Liver (tissue), 9 donors: ENCODE measurements around the gene MISP3. TPM values are rescaled to one million over a fixed set of nuclear protein-coding genes. Genes with fewer than 3 reads are reported as not detected.

ENCODE experiments used
- DNase-seq: peaks from one replicate; pipeline ENCODE4 v3.0.0-alpha.2; 2017; ENCODE audit warnings: low spot score
- H3K27ac ChIP-seq, 2 donors: one replicate each; pipeline ENCODE4 v1.7.0; 2013; ENCODE audit warnings: inconsistent platforms in 2 of 2, low read length in 2 of 2, control low read depth in 1 of 2, low read depth in 1 of 2, mild to moderate bottlenecking in 1 of 2
- H3K27me3 ChIP-seq, 4 donors: one replicate each; pipeline versions ENCODE4 v1.6.1 to v1.7.0; 2013; ENCODE audit warnings: low read length in 3 of 4, inconsistent platforms in 1 of 4, mild to moderate bottlenecking in 1 of 4, moderate library complexity in 1 of 4; ENCODE audit not compliant: control insufficient read depth in 4 of 4, insufficient read depth in 4 of 4
- H3K36me3 ChIP-seq, 4 donors: one replicate each; pipeline versions ENCODE4 v1.6.1 to v1.7.0; 2013; ENCODE audit warnings: low read length in 3 of 4, mild to moderate bottlenecking in 3 of 4, low read depth in 1 of 4, moderate library complexity in 1 of 4; ENCODE audit not compliant: control insufficient read depth in 4 of 4, insufficient read depth in 3 of 4
- H3K4me1 ChIP-seq, 4 donors: one replicate each; pipeline versions ENCODE4 v1.6.1 to v1.7.0; 2013; ENCODE audit warnings: low read length in 3 of 4, mild to moderate bottlenecking in 3 of 4, moderate library complexity in 1 of 4; ENCODE audit not compliant: control insufficient read depth in 4 of 4, insufficient read depth in 4 of 4
- H3K4me3 ChIP-seq, 3 donors: one replicate each; pipeline versions ENCODE4 v1.6.1 to v1.7.0; 2013; ENCODE audit warnings: low read length in 3 of 3, control low read depth in 1 of 3, low read depth in 1 of 3, mild to moderate bottlenecking in 1 of 3
- H3K9ac ChIP-seq, 2 donors: one replicate each; pipeline ENCODE4 v1.7.0; 2013; ENCODE audit warnings: low read length in 2 of 2, mild to moderate bottlenecking in 2 of 2, moderate library complexity in 2 of 2, control low read depth in 1 of 2, low read depth in 1 of 2
- H3K9me3 ChIP-seq, 4 donors: one replicate each; pipeline versions ENCODE4 v1.6.1 to v1.7.0; 2013; ENCODE audit warnings: low read length in 3 of 4; ENCODE audit not compliant: control insufficient read depth in 4 of 4
- ATF3 ChIP-seq: IDR thresholded peaks from 2 replicates; pipeline ENCODE4 v1.6.1; 2016; ENCODE audit warnings: antibody characterized with exemption
- CTCF ChIP-seq: fragments of 150-350 bp; IDR thresholded peaks from 2 replicates; pipeline ENCODE4 v1.5.1; 2017; ENCODE audit warnings: improper control_type of control experiment, low read depth, low read length; ENCODE audit not compliant: missing input control
- FOXA1 ChIP-seq: IDR thresholded peaks from 2 replicates; pipeline ENCODE4 v1.6.1; 2016; ENCODE audit warnings: antibody characterized with exemption
- FOXA2 ChIP-seq: IDR thresholded peaks from 2 replicates; pipeline ENCODE4 v1.6.1; 2016; ENCODE audit warnings: antibody characterized with exemption
- GABPA ChIP-seq, 2 donors: IDR thresholded peaks in 1 of 2; conservative IDR thresholded peaks in 1 of 2; 2 replicates each; pipeline ENCODE4 v1.6.1; 2016; ENCODE audit warnings: antibody characterized with exemption in 2 of 2, mild to moderate bottlenecking in 1 of 2, moderate library complexity in 1 of 2
- HNF4A ChIP-seq, 2 donors: conservative IDR thresholded peaks; 2 replicates each; pipeline ENCODE4 v1.6.1; 2016; ENCODE audit warnings: antibody characterized with exemption in 2 of 2, mild to moderate bottlenecking in 2 of 2
- HNF4G ChIP-seq: IDR thresholded peaks from 2 replicates; pipeline ENCODE4 v1.6.1; 2016; ENCODE audit warnings: antibody characterized with exemption
- MAX ChIP-seq: IDR thresholded peaks from 2 replicates; pipeline ENCODE4 v1.6.1; 2016; ENCODE audit warnings: antibody characterized with exemption
- NR2F2 ChIP-seq: IDR thresholded peaks from 2 replicates; pipeline ENCODE4 v1.6.1; 2016; ENCODE audit warnings: antibody characterized with exemption
- RAD21 ChIP-seq, 2 donors: IDR thresholded peaks; 2 replicates each; pipeline ENCODE4 v1.6.1; 2016; ENCODE audit warnings: antibody characterized with exemption in 2 of 2, mild to moderate bottlenecking in 2 of 2
- REST ChIP-seq: IDR thresholded peaks from 2 replicates; pipeline ENCODE4 v1.6.1; 2016; ENCODE audit warnings: antibody characterized with exemption, mild to moderate bottlenecking
- SP1 ChIP-seq: IDR thresholded peaks from 2 replicates; pipeline ENCODE4 v1.6.1; 2018; ENCODE audit warnings: antibody characterized with exemption, mild to moderate bottlenecking
- TAF1 ChIP-seq: conservative IDR thresholded peaks from 2 replicates; pipeline ENCODE4 v1.6.1; 2016; ENCODE audit warnings: antibody characterized with exemption, mild to moderate bottlenecking
- YY1 ChIP-seq: IDR thresholded peaks from 2 replicates; pipeline ENCODE4 v1.6.1; 2016; ENCODE audit warnings: antibody characterized with exemption, mild to moderate bottlenecking
- ZBTB33 ChIP-seq: IDR thresholded peaks from 2 replicates; pipeline ENCODE4 v1.6.1; 2016; ENCODE audit warnings: antibody characterized with exemption
- WGBS: extraction: QIAGEN DNeasy Blood & Tissue Kit; methylation state at CpG from one replicate; pipeline ENCODE4 v1.1.7; 2013; 5-methylcytosine and 5-hydroxymethylcytosine counted together
- polyA plus RNA-seq, 2 donors: library from polyadenylated mRNA; stranded (reverse) in 1 of 2; unstranded in 1 of 2; fragments of 200-250 nt in 1 of 2; fragments of >200 nt in 1 of 2; fragmentation: Nextera tagmentation in 1 of 2; extraction: Ambion mirVana in 1 of 2; gene quantifications; one replicate each; pipeline versions ENCODE4 v1.2.1 to v1.2.3, GENCODE V29; 2013 to 2015
- total RNA-seq, 2 donors: library from RNA; depleted of rRNA; stranded (reverse); fragments of >200 nt; gene quantifications; one replicate each; pipeline ENCODE4 v1.2.3, GENCODE V29; 2014
- donor health status: healthy.
- donor health status: healthy.
- donor health status: healthy.
- donor health status: healthy.
- donor health status: healthy.

Gene MISP3
- total and polyA plus RNA-seq, 4 donors: 0.28 to 3.9 (median 2.8) TPM

- WGBS: 93% methylated on average over 10 of the region's 10 CpGs
These were observed 30.2 kb downstream of the MISP3 start for GRCh38 chr19:14102756-14103155.

GRCh38 chr19:14103310-14103709, 30.7 kb downstream of the MISP3 start:
- DNase-seq: no peak
- Histone ChIP-seq H3K4me1 (peaks cover 0 to 3% (median 0%) of the 10 kb centered on the region in 4 donors), H3K9me3 (no peaks in the 10 kb centered on the region), H3K27ac (no peak overlapping the region), H3K36me3 (peaks cover 15 to 46% (median 29%) of the 10 kb centered on the region in 4 donors), H3K27me3 (no peaks in the 10 kb centered on the region), H3K9ac (no peak overlapping the region), H3K4me3 (no peak overlapping the region)
- WGBS: 100% methylated on average over 1 of the region's 1 CpG
- TF ChIP-seq TAF1 (no peak), GABPA (IDR thresholded peaks at IDR 0.05 in 1 of 2, conservative IDR thresholded peaks at IDR 0.05 in 1 of 2) (no peak), SP1 (no peak), ZBTB33 (no peak), YY1 (no peak), CTCF (no peak)

More at GRCh38 chr19:14102756-14103155, 30.2 kb downstream of the MISP3 start:
- no peaks in the 10 kb centered on the region for H3K4me1 ChIP-seq
- no peak overlapping the region for H3K4me3 ChIP-seq
- no peak for DNase-seq
- no peak for TF ChIP-seq FOXA2
- H3K27ac ChIP-seq: no peak overlapping the region
- H3K36me3 ChIP-seq: peaks cover 15 to 51% (median 31%) of the 10 kb centered on the region in 4 donors
- no peaks in the 10 kb centered on the region for H3K27me3 ChIP-seq
- no peaks in the 10 kb centered on the region for H3K9me3 ChIP-seq
- no peak overlapping the region for H3K9ac ChIP-seq

GRCh38 chr19:14105680-14106079, 33.1 kb downstream of the MISP3 start:
- Histone ChIP-seq H3K27ac (no peak overlapping the region), H3K27me3 (no peaks in the 10 kb centered on the region), H3K4me3 (no peak overlapping the region), H3K9ac (no peak overlapping the region), H3K9me3 (no peaks in the 10 kb centered on the region), H3K36me3 (peaks cover 13 to 36% (median 23%) of the 10 kb centered on the region in 4 donors), H3K4me1 (peaks cover 0 to 6% (median 1%) of the 10 kb centered on the region in 4 donors)
- DNase-seq: no peak
- 83% methylated on average over 8 of the region's 8 CpGs for WGBS
- TF ChIP-seq MAX (no peak), GABPA (IDR thresholded peaks at IDR 0.05 in 1 of 2, conservative IDR thresholded peaks at IDR 0.05 in 1 of 2) (no peak), RAD21 (IDR thresholded peaks at IDR 0.05) (no peak), NR2F2 (no peak), HNF4G (no peak), FOXA1 (no peak), ATF3 (no peak), FOXA2 (no peak), HNF4A (conservative IDR thresholded peaks at IDR 0.05) (no peak), CTCF (no peak), ZBTB33 (no peak), REST (no peak), SP1 (no peak)
